ENCODE measurements around the gene CCNE1.
"Not testable (repeated sequence)": the region's sequence is repeated elsewhere in the genome, so short reads cannot be mapped to it uniquely, and the experiment has no call there.

Gene CCNE1

DNA sequence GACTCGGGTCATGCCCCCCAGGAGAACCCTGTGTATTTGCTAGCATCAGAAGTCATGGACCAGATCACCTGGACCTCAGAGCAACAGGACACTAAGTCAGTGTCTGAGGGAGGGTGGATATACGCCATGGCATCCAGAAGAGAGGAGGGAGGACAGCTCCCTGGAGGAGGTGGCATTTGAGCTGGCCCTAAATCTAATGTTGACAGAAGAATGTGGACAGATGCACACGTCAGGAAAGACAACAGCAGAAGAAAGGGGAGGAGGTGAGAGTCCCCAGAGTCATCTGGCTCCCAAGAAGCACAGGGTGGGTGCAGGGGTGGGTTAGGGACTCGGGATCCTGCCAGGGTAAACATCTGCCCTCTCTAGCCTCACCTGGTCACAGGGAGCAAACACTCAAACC is 24.5 kb upstream of the CCNE1 start:
- no peak for DNase-seq (ENCODE audit: low read depth in 2 of 2)

DNA sequence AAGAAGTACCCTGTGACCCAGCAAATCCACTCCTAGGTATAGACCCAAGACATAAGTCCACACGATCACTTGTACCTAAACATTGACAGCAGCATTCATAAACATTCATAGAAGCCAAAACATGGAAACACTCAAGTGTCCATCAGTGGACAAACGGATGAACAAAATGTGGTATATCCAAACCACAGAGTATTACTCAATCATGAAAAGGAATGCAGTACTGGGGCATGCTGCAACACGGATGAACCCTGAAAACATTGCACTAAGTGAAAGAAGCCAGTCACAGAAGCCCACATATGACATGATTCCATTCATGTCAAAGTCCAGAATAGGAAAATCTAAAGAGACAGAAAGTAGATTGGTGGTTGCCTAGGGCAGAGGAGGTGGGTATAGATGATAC is 22.8 kb upstream of the CCNE1 start:
- no peak for DNase-seq (ENCODE audit: low read depth in 2 of 2)

DNA sequence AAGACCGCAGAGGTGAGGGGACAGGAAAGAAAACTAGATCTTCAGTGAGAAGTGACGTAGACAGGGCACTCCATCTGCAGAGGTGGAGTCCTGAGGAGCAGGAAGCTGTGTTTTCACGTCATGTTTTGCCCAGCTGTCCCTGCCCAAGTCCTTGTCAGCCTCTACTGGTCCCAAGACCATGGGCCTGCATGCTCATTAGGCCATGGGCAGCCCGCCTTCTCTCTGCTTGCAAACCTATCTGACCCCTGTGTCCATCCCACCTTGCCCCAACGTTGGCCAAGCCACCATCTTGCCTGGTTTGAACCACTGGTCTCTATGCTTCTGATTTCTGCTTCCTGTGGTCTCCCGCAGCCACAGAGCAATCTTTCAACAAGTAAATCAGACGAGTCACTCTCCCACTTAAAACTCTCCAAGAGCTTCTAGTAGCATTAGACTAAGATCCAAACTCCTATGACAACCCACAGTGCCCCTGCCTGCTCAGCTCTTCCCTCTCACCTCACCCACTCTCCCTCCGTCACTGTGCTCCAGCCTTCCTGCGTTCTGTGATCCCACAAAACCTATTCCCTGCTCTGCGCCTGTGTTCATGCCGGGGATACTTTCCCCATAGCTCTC is 18.6 kb upstream of the CCNE1 start:
- no peak for DNase-seq (ENCODE audit: low read depth in 2 of 2)

DNA sequence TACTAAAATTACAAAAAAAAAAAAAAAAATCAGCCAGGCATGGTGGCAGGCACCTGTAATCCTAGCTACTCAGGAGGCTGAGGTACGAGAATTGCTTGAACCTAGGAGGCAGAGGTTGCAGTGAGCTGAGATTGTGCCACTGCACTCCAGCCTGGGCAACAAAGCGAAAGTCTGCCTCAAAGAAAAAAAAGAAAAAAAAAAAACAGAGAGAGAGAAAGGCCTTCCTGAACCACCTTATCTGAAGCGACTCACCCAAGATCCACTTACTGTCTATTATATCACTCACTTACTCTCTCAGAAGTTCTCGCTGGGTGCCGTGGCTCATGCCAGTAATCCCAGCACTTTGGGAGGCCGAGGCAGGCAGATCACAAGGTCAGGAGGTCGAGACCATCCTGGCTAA is 17.3 kb upstream of the CCNE1 start:
- DNase-seq (ENCODE audit: low read depth in 2 of 2), result not testable (repeated sequence)

DNA sequence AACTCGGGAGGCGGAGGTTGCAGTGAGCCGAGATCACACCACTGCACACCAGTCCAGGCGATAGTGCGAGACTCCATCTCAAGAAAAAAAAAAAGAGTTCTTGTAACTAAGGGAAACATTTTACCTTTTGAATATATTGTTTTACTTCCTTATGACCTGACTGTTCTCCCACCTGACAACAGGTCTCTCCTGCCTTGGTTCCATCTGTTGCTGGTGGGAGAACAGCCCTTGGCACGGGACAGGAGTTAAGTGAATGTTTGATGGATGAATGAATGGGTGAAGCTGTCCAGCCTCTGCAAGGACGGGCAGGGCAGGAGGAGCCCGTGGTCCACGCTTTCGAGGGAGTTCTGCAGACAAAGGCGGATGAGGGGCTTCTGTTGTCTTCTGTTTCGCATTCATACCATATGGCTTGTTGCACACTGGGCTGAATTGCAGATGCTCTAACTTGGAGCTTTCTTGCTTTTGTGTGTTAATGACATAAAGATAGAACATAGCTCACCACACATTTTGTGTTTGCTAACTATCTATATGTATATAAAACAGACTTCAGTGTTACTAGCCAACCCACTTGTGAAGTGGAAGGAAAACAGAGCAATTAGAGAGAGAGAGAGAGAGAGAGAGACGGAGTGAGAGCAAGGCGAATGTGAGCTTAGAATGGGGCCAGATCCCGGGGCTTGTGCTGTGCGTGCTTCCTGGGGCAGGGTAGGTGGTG is 16.2 kb upstream of the CCNE1 start:
- no peak for DNase-seq (ENCODE audit: low read depth in 2 of 2)

DNA sequence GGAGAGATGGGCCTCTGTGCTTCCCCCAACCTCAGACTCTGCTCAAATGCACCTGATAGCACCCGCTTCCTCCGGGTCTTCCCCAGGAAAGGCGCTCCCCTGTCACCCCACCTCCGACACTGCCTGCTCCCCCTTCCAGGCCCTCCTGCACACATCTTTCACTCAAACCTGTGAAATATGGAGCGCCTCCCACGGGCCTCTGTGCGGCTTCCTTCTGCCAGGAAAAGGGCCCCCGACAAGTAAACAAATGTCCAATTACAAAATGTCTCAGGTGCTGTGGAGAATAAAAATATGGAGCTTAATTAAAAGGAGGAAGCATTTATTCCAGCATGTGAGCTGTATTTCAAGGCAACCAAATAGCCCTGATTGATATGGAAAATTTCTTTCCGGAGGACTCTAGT is 15.6 kb upstream of the CCNE1 start:
- no peak for DNase-seq (ENCODE audit: low read depth in 2 of 2)

DNA sequence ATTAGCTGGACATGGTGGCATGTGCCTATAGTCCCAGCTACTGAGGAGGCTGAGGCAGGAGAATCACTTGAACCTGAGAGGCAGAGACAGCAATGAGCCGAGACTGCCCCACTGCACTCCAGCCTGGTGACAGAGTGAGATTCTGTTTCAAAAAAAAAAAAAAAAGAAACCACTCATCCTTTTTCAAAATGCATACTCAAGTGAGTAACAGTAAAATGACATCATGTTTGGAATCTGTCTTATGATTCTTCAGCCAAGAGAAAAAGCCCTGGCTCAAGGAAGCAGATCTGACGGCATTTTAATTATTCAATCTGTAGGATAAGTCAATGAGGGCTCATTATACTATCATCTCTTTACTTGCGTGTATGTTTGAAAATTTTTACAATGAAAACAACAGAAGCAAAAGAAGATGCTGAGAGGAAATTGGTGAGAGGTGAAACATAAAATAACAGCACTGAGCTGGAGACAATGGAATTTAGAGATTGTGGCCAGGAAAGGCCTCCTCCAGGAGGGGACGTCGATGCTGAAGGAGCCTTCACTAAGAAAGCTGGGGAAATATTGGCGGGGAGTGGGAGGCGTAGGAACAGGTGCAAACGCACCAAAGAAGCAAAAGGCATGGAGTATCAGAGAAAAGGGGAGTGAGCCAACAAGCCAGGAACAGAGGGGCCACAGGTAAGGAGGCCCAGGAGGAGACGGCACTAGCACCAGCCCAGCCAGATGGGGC is 12.9 kb upstream of the CCNE1 start:
- DNase-seq (ENCODE audit: low read depth in 2 of 2), result no peak

DNA sequence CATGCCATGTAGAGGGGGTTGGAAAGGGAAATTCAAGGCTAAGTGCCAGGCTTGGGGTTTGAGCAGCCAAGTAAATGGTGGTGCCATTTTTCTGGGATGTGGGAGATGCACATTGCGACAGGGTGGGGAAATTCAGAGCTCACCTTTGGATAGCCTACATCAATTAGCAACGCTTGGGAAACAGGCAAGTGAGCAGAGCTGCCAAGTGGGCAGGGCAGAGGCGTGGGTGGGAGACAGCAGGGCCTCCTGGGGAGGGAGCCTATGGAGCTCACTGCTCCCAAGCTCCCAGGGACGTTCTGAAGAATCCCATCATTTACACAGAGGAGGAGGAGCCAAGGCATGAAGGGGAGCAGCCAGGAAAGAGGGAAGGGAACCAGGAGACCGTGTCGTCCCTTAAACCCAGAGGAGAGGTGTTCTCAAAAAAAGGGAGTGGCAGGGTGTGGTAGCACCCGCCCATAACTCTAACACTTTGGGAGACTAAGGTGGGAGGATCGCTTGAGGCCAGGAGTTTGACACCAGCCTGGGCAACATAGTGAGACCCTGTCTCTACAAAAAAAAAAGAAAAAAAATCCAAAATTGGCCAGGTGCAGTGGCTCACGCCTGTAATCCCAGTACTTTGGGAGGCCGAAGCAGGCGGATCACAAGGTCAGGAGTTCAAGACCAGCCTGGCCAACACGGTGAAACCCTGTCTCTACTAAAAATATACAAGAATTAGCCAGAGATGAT is 11.5 kb upstream of the CCNE1 start:
- DNase-seq (ENCODE audit: low read depth in 2 of 2), result no peak

DNA sequence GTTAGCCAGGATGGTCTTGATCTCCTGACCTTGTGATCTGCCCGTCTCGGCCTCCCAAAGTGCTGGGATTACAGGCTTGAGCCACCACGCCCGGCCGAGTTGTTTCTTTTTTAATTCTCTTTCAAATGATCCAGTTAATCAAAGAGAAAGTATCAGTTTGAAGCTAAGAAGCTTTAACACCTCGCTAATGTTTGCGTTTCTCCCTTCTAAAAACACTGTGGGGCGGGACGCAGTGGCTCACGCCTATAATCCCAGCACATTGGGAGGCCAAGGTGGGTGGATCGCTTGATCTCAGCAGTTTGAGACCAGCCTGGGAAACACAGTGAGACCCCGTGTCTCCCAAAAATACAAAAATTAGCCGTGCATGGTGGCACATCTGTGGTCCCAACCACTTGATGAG is 7.8 kb upstream of the CCNE1 start:
- not testable (repeated sequence) for DNase-seq (ENCODE audit: low read depth in 2 of 2)

DNA sequence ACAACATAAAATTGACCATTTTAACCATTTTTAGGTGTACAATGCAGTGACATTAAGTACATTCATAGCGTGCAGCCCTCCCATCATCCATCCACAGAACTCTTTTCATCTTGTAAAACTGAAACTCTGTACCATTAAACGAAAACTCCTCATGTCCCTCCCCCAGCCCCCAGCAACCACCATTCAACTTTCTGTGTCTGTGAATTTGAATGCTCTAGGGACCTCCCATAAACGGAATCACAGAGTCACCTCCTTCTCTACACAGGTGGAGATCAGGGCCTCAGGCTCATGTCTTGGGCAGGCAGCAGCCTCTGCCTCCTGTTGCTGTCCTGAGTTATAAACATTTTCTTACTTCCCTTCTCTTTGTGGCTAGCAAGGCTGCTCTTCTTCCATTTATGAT is 7.3 kb upstream of the CCNE1 start:
- no peak for DNase-seq (ENCODE audit: low read depth in 2 of 2)

DNA sequence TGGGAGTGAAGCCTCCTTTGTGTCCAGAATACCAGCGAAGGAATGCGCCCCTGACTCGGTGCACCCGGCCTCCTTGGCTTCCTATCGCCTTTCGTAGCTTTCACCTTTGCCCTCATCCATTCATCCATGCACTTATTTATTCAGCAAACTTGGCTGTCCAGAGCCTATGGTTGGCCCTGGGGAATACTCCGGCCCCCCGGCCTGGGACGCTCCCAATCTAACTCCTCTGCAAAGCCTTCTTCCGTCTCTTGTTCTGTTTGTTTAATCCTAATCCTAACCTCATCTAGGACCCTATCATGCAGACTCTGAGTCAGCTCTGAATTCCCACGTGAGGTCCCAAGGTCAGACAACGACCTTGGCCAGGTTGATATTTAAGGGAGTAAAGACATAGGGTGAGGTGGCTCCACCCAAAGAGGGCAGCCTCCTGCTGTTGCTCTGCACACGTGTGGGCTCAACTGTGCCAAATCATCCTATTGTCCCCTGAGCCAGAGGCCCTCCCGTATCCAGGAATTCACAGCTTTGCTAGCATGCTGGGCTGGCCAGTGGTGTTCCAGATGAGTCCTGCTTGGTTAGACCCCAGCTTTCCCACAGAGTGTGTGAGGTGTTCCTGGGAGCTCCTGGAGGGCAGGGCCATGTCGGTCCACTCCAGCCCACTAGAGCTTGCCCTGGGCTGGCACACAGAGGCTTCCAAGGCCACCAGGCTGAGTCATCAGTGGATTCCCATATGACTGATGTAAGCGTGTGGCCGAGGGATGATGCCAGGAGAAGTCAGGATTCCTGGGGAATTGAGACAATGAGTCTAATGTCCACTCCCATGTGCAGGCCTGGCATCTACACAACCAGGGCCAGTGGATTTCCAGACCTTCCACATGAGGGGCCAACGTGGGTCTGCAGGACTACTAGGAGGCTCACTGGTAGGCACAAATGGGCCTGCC is 6.5 kb upstream of the CCNE1 start:
- no peak for DNase-seq (ENCODE audit: low read depth in 2 of 2)

DNA sequence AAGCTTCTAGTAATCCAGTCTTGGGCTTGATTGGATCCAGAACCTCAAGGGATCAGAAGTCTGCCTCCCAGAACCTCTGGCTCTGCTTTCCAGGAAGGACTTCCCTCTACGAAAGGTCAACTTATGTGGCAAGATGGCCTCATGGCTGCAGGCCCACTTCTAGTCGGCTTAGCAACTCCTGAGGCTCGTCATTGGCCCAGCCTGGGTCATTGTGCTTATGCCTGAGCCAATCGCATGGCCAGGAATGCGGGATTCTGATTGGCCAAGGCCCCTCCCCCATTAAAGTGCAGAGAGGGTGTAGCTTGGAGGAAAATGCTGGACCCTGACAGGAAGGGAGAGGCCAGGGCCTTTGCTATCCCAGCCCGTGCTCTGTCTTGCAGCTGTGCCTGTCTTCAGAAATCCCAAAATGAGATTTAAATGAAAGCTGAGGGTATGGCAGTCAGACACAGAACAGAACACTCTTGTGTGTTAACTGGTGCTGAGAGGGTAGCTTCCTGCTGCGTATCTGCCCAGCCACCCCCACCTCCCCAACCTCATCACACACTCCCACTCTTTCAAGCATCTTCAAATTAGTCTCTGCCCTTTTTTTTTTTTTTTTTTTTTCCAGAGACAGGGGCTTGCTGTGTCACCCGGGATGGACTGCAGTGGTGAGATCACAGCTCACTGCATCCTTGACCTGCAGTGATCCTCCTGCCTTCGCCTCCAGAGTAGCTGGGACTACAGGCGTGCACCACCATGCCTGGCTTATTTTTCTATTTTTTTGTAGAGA is 5.5 kb upstream of the CCNE1 start:
- no peak for DNase-seq (ENCODE audit: low read depth in 2 of 2)

DNA sequence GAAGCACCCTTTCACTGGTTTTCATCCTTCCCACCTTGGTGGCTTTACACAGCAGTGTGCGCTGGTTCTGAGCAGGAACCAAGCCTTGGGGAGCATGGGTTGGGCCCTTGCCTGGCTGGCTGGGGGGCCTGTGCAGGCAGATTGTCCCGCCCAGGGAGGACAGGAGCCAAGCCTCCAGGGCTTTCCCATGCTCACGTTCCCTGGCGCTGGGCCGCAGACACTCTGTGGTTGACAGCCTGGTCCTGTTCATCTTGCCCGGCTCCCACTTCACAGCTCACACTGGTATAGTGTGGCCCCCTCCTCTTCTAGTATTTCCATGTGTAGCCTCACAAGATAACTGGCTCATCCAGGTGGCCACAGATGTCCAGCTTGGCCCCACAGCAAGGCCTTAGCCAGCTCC is 4.6 kb upstream of the CCNE1 start:
- no peak for DNase-seq (ENCODE audit: low read depth in 2 of 2)

DNA sequence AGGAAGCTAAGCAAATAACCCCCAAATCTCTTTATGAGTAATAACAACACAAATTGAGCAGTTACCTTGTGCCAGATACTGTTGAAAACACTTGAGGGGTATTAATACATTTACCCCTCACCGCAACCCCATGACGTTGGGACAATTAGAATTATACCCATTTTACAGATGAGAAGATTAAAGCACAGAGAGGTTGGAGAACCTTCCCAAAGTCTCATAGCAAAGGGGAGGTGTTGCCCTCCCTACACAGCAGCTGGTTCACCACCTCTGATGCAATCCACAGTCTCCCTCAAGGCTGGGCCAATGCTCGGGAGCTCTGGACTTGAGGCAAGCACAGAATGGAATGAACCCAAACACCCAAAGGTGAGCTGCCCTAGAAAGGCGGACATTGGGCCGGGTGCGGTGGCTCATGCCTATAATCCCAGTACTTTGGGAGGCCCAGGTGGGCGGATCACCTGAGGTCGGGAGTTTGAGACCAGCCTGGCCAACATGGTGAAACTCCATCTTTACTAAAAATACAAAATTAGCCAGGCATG is 3.9 kb upstream of the CCNE1 start:
- DNase-seq (ENCODE audit: low read depth in 2 of 2), result no peak

DNA sequence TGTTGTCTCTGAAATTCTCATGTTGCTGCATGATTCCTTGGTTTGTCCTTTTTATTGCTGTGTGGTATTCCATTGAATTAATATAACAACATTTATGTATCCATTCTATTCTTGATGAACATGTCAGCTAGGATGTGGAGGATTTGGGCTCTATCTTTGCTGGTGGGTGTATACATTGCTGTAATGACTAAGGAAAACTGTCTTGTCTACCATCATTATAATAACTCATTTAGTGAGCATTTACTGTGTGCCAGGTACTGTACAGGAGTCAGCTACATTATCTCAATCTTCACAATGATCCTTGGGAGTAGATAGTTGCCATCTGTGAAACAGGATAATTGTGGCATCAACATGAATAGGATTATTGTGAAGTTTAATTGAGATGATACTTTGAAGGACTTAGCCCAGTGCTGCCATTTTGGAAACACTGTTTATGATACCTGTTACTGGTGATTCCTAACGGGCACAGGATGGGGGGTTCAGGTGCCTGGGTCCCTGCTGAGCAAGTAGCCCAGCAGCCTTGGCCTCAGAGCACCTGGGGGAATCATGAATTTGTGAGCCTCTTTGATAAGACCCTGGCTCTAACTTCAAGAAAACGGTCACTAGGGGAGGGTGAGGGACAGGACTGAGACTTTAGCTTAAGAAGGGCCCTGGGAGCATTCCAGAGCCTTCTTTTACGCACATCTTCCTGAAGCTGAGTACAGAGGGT is 1.8 kb upstream of the CCNE1 start:
- DNase-seq (ENCODE audit: low read depth in 2 of 2), result no peak

DNA sequence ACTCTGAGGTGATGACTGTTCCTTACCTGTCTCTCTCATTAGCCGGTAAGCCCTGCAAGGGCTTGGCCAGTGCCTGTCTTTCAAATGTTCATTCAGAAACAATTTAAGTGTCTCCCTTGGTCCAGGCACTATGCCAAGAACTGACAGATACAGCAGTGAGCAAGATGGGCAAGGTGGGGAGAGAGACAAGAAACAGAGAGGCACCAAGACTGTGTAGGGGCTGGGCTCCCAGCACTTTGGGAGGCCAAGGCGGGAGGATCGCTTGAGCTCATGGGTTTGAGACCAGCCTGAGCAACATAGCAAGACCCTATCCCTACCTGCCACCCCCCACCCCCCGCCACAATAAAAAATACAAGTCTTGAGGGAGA is 1.3 kb upstream of the CCNE1 start:
- DNase-seq (ENCODE audit: low read depth in 2 of 2), result no peak

DNA sequence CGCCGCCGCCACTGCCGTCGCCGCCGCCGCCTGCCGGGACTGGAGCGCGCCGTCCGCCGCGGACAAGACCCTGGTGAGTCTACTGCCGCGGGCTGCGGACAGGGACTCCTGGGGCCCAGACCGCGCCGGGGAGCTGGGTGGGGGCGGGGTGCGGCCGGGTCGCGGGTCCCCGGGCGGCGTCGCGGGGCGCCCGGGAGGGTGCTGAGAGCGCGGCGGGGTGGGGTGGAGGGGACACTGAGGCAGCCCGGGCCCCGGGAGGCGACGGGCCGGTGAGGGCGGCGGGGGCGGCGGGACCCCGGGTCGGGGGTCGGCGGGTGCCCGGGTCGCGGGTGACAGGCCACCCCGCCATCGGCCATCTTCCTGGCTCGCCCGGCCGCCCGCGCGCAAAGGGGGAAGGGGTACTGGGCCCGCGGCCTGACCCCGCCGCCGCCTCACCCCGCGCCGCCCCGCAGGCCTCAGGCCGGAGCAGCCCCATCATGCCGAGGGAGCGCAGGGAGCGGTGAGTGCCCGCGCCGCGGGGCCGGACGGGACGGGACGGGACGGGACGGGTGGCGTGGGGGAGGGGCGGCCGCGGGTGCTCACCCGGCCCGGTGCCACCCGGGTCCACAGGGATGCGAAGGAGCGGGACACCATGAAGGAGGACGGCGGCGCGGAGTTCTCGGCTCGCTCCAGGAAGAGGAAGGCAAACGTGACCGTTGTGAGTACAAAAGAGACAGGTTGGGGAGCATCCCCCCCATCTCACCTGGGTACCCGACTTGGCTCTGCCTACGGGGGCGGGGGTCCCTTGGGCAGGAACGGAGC is 489 bp downstream of the CCNE1 start:
- no peak for DNase-seq (ENCODE audit: low read depth in 2 of 2)

DNA sequence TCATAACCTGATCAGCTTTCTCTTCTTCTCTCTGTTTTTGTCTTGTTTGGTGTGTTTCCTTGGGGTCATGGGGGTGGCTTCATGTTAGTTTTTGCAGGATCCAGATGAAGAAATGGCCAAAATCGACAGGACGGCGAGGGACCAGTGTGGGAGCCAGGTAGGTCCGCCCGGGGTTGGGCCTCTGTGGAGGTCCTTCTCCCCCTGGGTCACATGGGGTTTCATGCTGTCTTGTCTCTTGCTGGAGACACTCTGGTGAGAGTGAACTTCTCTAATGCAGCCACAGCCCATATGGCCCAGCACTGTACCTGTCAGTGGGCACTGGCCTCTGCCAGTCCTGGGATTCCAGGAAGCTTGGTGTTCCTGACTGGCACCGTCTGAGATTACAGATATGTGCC is 1.1 kb downstream of the CCNE1 start:
- DNase-seq (ENCODE audit: low read depth in 2 of 2), result no peak

DNA sequence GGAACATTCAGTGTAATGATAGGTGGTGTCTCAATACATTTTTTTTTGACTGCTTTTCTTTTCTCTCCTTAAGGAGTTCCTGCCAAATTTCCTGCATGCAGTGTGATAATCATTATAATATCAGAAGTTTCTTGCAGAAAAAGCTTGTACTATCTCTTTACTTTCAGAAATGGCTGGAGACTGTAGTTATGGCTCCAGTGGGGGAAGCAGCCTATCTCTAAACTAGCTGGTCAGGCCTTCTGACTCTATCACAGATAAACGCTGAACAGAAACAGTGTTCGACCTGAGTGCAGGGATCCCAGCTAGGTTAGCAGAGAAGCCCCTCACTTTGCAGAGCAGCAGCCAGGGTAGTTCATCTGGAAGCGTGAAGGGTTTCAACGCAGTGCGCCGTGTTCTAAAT is 1.9 kb downstream of the CCNE1 start:
- no peak for DNase-seq (ENCODE audit: low read depth in 2 of 2)

Measured in activated CD8-positive, alpha-beta memory T cell treated with anti-CD3 and anti-CD28 coated beads for 4 hours (primary cell).